Stimulated activated CD4-positive, alpha-beta T cell treated with anti-CD3 and anti-CD28 coated beads, Interleukin-15, amount 100 ng/mL, for 48 hours (primary cell): Measurements from ENCODE around the gene TBC1D23.
"Not testable (repeated sequence)": the region's sequence is repeated elsewhere in the genome, so short reads cannot be mapped to it uniquely, and the experiment has no call there.

Source experiments
- DNase-seq, 2 donors: peaks; one replicate each; pipeline ENCODE4 v3.0.0-alpha.2; 2020; ENCODE audit warnings: low read depth in 2 of 2

The TBC1D23 gene

GRCh38 chr3:100260685-100261484 is at the start of gene TBC1D23:
Gene TBC1D23, plus strand, starts transcription at chr3:100260992. Its CDS starts 27 bp downstream, at chr3:100261019.
- peak; percentile 96 to 97 for DNase-seq

GRCh38 chr3:100213891-100214573 is 46.8 kb upstream of the TBC1D23 start:
- no peak for DNase-seq

GRCh38 chr3:100214574-100214964 is 46.2 kb upstream of the TBC1D23 start:
- DNase-seq, result no peak

GRCh38 chr3:100216713-100217112 is 44.1 kb upstream of the TBC1D23 start:
- DNase-seq, result no peak

- DNase-seq, result no peak
These were observed 39.6 kb upstream of the TBC1D23 start for GRCh38 chr3:100221159-100221558.

GRCh38 chr3:100225193-100225592 is 35.6 kb upstream of the TBC1D23 start:
- no peak for DNase-seq

GRCh38 chr3:100225883-100226282 is 34.9 kb upstream of the TBC1D23 start:
- DNase-seq, result no peak

GRCh38 chr3:100226712-100227429 is 33.9 kb upstream of the TBC1D23 start:
- no peak for DNase-seq

- DNase-seq, result no peak
These were observed 33.3 kb upstream of the TBC1D23 start for GRCh38 chr3:100227511-100227921.

GRCh38 chr3:100228247-100228646 is 32.5 kb upstream of the TBC1D23 start:
- no peak for DNase-seq

- not testable (repeated sequence) for DNase-seq
These were observed 31.6 kb upstream of the TBC1D23 start for GRCh38 chr3:100229188-100229587.

GRCh38 chr3:100230710-100231109 is 30.1 kb upstream of the TBC1D23 start:
- DNase-seq, result no peak

GRCh38 chr3:100231668-100232067 is 29.1 kb upstream of the TBC1D23 start:
- DNase-seq, result no peak

GRCh38 chr3:100234364-100234763 is 26.4 kb upstream of the TBC1D23 start:
- DNase-seq, result no peak

GRCh38 chr3:100238599-100238998 is 22.2 kb upstream of the TBC1D23 start:
- DNase-seq, result no peak

GRCh38 chr3:100242471-100242870 is 18.3 kb upstream of the TBC1D23 start:
- DNase-seq, result not testable (repeated sequence)

GRCh38 chr3:100244264-100244663 is 16.5 kb upstream of the TBC1D23 start:
- DNase-seq, result no peak

- DNase-seq, result no peak
These were observed 15.7 kb upstream of the TBC1D23 start for GRCh38 chr3:100245136-100245535.

- DNase-seq, result peak in 1 of 2 donors; percentile 27
These were observed 14.9 kb upstream of the TBC1D23 start for GRCh38 chr3:100245927-100246326.

GRCh38 chr3:100246999-100247398 is 13.8 kb upstream of the TBC1D23 start:
- DNase-seq, result no peak

GRCh38 chr3:100252001-100252400 is 8.8 kb upstream of the TBC1D23 start:
- no peak for DNase-seq

GRCh38 chr3:100254168-100254777 is 6.5 kb upstream of the TBC1D23 start:
- DNase-seq, result peak in 1 of 2 donors; percentile 30
